Cerebellar cortex (tissue), 1 donor: Measurements from ENCODE around the gene CD3E.

Experiments used
- DNase-seq: peaks from one replicate; pipeline ENCODE4 v3.0.0-alpha.2; 2015; ENCODE audit warnings: low spot score

The CD3E gene

GRCh38 chr11:118325283-118325682 lies 20.8 kb downstream of the CD3E start:
- DNase-seq = no peak

DNA sequence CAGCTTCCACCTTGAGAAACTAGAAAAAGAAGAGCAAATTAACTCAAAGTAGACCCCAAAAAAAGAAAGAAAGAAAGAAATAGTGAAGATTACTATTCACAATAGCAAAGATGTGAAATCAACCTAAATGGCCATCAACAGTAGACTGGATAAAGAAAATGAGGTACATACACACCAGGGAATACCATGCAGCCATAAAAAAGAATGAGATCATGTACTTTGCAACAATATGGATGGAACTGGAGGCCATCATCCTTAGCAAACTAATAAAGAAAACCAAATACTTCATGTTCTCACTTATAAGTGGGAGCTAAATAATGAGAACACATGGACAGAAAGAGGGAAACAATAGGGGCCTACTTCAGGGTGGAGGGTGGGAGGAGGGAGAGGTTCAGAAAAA lies 24.2 kb downstream of the CD3E start:
- DNase-seq = no peak

GRCh38 chr11:118334745-118335144 lies 30.2 kb downstream of the CD3E start:
- DNase-seq = no peak

GRCh38 chr11:118338637-118339061 lies 34.1 kb downstream of the CD3E start:
- no peak for DNase-seq

DNA sequence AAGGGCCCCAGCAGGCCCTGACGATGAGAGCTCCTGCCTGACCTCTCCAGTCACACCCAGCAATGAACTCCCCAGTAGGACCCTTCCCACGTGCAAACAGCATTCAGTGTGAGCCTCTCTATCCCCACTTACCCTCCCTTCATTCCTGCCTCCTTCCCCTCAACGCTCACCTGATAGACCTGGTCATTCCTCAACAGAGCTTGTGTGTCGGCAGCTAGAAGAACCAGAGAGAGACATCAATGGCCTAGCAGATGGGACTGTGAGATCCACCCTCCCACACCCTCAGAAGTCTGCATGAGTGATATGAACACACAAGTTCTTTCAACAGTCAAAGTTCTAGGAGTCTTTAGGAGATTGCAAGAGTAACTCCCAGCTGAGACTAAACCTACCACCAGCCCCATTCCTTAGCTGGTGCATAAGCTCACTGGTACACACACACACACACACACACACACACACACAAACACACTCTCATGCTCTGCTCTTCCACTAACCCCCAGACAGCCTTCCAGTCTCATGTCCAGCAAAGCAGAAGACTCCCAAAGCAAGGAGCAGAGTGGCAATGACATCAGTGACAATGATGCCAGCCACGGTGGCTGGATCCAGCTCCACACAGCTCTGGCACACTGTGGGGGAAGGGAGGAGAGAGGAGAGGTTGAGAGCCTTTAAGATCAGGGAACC lies 34.9 kb downstream of the CD3E start:
- DNase-seq = no peak

DNA sequence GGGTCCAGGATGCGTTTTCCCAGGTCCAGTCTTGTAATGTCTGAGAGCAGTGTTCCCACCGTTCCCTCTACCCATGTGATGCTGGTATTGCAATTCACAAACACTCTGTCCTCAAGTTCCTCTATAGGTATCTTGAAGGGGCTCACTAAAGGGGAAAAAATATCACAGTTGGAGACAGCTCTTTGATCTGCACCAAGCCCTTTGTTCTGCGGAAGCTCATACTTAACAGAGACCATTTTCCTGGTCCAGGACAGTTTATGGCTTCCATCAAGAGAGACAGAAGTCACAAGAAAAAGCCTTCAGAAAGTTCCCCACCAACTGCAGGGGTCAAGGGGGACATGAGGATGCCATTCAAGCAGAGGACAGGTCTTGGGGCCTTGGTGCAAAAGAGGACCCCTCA lies 35.9 kb downstream of the CD3E start:
- DNase-seq = no peak

- no peak for DNase-seq
Measured at GRCh38 chr11:118341261-118341660, 36.7 kb downstream of the CD3E start.

DNA sequence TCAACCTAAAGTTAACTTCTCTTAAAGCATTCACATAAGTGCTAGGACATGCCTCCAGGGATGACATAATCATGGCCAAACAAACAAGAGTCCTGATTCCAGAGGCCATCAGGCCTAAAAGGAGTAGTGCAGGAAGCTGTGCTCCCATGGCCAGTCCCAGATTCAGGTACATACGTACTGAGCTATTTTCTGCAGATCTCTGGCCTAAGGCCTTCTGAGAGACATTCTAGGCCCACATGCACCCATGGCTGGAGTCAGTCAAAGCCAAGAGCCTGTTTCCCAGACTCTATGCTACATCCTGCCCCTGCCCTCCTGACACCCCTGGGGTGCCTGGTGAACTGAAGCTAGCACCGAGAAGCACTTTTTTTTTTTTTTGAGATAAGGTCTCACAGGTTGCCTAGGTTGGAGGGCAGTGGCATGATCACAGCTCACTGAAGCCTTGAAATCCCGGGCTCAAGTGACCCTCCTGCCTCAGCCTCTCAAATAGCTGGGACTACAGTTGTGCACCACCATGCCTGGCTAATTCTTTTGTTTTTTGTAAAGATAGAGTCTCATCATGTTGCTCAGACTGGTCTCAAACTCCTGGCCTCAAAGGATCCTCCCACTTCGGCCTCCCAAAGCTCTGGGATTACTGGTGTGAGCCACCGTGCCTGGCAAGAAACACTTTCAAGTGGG lies 37.4 kb downstream of the CD3E start:
- no peak for DNase-seq

- DNase-seq = no peak
Measured at GRCh38 chr11:118342503-118343161, 38.1 kb downstream of the CD3E start, which contains the start of gene CD3D. TSS of gene CD3D (minus strand) at chr11:118342705. CDS start at chr11:118342607, 98 bp downstream.

GRCh38 chr11:118343248-118343647 lies 38.7 kb downstream of the CD3E start:
- DNase-seq = no peak

GRCh38 chr11:118343981-118344515 lies 39.5 kb downstream of the CD3E start, which contains the start of gene CD3G:
TSS of gene CD3G (plus strand) at chr11:118344344. CDS start at chr11:118344424, 80 bp downstream.
- no peak for DNase-seq

GRCh38 chr11:118349475-118349874 lies 44.9 kb downstream of the CD3E start:
- no peak for DNase-seq

GRCh38 chr11:118353084-118353710 lies 48.7 kb downstream of the CD3E start:
- peak; percentile 41 for DNase-seq

- no peak for DNase-seq
Measured at GRCh38 chr11:118358071-118358470, 53.5 kb downstream of the CD3E start.

GRCh38 chr11:118359295-118359958 lies 54.9 kb downstream of the CD3E start, which contains the start of gene UBE4A:
TSS of gene UBE4A (plus strand) at chr11:118359600. CDS start at chr11:118365081, 5,481 bp downstream.
- peak; percentile 94 for DNase-seq

GRCh38 chr11:118364956-118365615 lies 60.6 kb downstream of the CD3E start:
- peak; percentile 85 for DNase-seq
